HG03442 (cell line): ENCODE results near the gene WASHC2A.
"Not testable (repeated sequence)": the region's sequence is repeated elsewhere in the genome, so short reads cannot be mapped to it uniquely, and the experiment has no call there.

Source experiments
- ATAC-seq: cut with Tn5 transposase; IDR thresholded peaks from one replicate; pipeline ENCODE4 v1.9.1; 2021; ENCODE audit warnings: mild to moderate bottlenecking, moderate library complexity; ENCODE audit not compliant: unreplicated experiment

The WASHC2A gene

DNA sequence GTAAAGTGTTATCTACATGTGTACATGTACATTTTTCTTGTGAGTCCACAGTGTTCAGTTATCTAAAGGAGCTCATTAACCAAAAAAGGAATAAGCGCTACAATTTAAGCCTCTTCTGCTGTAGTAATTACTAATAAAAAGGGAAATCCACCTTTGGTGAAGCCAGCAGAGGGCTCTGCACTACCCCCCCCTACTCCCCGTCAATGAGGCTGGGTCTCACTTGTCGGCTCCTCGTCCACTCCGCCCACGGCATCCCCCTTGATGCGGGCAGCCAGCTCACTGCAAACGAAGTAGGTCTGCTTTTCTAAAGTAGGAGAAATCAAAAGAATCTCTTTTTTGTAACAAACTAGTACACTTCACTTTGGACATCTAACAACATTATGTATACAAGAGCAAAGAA is 4.7 kb upstream of the WASHC2A start:
- no peak for ATAC-seq

DNA sequence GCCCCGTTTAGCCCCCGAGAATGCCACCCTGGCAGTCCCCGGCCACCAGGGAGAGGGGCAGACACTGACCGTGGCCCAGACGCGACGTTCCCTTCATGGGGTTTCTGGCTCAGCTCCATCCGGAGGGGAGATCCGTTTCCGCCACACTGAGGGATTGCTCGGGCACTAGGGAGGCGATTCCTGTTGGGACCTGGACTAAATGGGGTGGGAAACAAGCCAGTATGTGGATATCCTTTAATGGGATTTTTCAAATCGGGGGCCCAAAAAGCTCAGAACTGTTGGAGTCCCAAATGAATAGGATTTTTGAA is 552 bp downstream of the WASHC2A start:
- not testable (repeated sequence) for ATAC-seq

- not testable (repeated sequence) for ATAC-seq
Measured at GRCh38 chr10:50075139-50075538, 7.4 kb downstream of the WASHC2A start.

DNA sequence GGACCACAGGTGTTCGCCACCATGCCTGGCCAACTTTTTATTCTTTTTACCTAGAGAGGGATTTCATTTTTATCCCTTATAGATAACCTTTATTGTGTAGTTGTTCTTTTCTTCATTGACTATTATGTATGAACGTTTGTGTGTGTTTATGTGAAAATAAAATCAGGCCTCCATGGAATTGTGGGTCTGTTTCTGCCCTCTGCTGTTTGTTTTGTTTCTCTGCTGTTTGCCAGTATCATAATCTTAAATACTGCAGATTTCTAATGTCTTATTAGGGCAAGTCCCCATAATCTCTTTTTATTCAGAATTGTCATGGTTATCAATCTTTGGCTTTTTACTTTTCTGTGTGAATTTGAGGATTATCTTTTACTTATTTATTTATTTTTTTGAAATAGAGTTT is 7.8 kb downstream of the WASHC2A start:
- not testable (repeated sequence) for ATAC-seq

GRCh38 chr10:50091304-50091703 is 23.6 kb downstream of the WASHC2A start:
- ATAC-seq: not testable (repeated sequence)

DNA sequence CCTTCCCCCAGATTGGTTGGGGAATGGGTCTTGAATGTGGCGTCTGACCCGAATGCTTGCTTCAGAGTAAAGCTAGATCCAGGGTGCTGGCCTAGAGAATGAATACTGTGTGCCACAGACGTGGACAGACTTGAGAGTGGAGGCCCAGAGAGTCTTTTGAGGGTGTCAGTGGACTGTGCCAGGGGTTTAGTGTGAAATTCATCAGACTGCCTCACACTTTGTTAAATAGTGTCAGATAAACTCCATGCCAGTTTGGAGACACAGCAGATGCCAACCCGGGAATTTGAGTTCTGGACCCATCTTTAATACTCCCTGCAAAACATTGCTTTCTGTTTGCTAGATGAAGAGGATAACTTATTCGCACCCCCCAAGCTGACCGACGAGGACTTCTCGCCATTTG is 25.2 kb downstream of the WASHC2A start:
- not testable (repeated sequence) for ATAC-seq

GRCh38 chr10:50094630-50095029 is 26.9 kb downstream of the WASHC2A start:
- not testable (repeated sequence) for ATAC-seq

DNA sequence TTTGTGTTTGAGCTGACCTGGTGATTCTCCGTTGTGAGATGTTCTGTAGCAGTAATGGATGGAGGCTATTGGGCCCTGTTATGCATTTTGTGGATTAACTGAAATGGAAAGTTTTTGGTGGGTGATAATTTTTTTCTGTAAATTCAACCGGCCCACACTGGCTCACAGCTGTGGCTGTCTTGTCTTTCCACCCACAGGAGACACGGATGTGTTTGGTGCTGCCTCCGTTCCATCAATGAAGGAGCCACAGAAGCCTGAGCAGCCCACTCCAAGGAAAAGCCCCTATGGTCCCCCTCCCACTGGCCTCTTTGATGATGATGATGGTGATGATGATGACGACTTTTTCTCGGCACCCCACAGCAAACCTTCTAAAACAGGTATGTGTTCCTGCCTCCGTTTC is 27.6 kb downstream of the WASHC2A start:
- ATAC-seq: not testable (repeated sequence)

- ATAC-seq: not testable (repeated sequence)
Measured at GRCh38 chr10:50096722-50097121, 29.0 kb downstream of the WASHC2A start.

- not testable (repeated sequence) for ATAC-seq
Measured at GRCh38 chr10:50098645-50099044, 30.9 kb downstream of the WASHC2A start.

GRCh38 chr10:50101139-50101582 is 33.4 kb downstream of the WASHC2A start:
- ATAC-seq: not testable (repeated sequence)

DNA sequence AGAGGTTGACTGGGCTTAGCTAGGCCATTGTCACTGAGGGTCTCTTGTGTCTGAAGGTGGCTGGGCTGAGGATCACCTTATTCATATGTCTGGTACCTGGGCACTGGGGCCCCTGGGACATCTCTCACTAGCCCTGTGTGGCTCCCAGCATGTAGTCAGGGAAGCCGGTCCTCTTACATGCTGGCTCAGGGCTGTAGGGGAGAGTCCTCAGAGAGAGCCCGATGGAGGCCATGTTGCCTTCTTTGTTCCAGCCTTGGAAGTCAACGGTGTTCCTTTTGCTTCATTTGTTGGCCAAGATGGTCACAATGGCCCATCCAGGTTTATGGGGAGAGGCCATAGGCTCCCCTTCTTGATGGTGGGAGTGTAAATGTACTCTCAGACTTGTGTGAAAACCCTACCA is 34.0 kb downstream of the WASHC2A start:
- ATAC-seq: peak; percentile 7

- peak; percentile 87 for ATAC-seq
Measured at GRCh38 chr10:50102267-50102666, 34.5 kb downstream of the WASHC2A start.

GRCh38 chr10:50108999-50109698 is 41.4 kb downstream of the WASHC2A start:
- ATAC-seq: not testable (repeated sequence)

DNA sequence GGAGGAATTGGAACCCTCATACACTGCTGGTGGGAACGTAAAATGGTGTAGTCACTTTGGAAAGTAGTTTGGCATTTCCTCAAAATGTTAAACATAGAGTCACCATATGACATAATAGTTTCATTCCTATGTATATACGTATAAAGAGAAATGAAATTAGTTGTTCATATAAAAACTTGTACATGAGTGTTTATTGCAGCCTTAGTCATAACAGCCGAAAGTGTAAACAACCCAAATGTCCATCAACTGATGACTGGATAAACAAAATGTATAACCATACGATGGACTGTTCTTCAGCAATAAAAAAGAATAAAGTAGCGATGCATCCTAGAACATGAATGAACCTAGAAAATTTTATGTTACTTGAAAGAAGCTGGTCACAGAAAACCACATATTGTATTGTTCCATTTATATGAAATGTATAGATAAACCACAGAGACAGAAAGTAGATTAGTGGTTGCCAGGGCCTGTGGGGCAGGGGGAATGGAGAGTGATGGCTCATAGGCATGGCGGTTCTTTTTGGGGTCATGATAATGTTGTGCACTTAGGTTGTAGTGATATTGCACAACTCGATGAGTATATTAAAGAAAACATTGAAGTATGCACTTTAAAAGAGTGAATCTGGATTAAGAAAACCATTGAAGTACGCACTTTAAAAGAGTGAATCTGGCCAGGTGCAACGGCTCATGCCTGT is 44.8 kb downstream of the WASHC2A start:
- ATAC-seq: not testable (repeated sequence)

- not testable (repeated sequence) for ATAC-seq
Measured at GRCh38 chr10:50126765-50127164, 59.0 kb downstream of the WASHC2A start.

DNA sequence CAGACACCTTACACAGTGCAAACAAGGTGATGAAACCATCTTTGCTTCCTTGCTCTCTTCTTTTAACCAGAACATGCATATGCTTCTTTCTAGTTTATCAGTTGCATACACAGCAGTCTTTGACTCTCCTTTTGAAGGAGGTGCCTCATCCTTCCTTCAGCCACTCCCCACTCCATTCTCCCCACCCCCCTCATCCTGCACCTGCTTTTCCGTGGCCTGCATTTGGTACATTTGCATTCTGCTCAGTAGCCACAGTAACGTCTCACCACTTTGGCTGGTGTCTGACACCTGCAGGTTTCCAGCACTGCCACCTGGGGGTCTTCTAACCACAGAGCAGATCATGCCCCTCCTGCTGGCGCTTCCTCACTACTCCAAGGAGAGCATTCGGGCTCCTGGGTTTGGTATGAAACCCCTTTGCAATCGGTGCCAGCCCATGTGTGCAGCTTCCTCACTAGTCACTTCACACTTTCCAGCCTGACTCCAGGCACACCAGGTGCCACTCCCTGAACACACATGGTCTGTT is 60.1 kb downstream of the WASHC2A start:
- not testable (repeated sequence) for ATAC-seq

DNA sequence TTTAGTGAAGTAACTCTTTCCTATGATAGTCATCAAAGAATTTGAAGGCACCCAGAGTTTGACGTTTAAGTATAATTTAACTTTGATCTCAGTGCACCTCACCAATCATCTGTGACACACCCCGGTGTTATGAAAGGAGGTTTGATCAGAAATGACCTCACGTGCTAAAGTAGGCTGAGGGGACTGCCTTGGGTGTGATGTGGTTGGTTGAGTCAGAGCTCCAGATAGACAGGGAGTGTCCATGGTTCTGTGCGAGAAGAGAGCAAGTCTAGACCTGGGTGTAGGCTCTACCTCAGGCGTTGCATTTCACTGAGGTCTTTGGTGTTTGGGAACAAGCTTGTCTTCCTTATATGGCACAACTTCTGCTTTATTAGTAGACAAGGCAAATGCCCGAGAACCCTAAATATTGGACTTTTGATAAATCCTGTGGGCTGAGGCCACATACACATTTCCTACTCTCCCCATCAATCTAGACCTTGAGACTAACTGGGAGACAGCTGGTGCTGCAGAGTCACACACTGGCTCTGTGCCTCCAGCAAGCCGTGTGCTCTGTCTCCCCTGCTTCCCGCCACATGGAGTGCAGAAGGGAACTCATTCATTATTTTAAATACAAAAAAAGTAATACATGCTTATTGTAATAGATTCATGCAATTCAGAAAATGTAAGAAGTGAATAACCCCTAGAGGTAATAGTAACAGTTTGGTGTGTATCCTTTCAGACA is 63.7 kb downstream of the WASHC2A start:
- ATAC-seq: not testable (repeated sequence)

- ATAC-seq: not testable (repeated sequence)
Measured at GRCh38 chr10:50132322-50132721, 64.6 kb downstream of the WASHC2A start.

DNA sequence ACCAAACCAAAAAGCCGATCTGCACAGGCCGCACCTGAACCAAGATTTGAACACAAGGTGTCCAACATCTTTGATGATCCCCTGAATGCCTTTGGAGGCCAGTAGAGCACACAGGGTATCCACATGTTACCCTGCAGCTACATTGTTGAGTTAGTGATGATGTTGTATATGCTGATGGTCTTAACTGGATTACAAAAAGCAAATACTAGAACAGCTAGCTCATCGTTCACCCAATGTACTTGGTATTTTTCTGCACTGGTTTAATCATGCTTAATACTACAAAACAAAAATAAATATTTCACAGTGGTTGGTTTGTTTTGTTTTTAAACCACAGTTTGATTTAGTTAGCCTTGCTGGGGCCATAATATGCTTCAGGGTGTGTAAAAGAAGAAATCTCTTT is 65.1 kb downstream of the WASHC2A start:
- ATAC-seq: not testable (repeated sequence)

GRCh38 chr10:50143512-50144174 is 75.9 kb downstream of the WASHC2A start:
- not testable (repeated sequence) for ATAC-seq
